NB4 (cell line): Measurements from ENCODE around the gene GDPD5.
A peak's percentile ranks its signal among the peaks of the same experiment; 100 is the strongest.

Source experiments
- DNase-seq: peaks from one replicate; pipeline ENCODE4 v3.0.0; 2010; ENCODE audit warnings: low read depth
- H3K4me3 ChIP-seq: one replicate; pipeline ENCODE4 v1.5.1; 2011; ENCODE audit warnings: mild to moderate bottlenecking, low read depth, low read length, moderate library complexity
- CTCF ChIP-seq: IDR thresholded peaks from one replicate; pipeline ENCODE4 v1.5.1; 2012; ENCODE audit warnings: low read depth, low read length
- MAX ChIP-seq: IDR thresholded peaks from 2 replicates; pipeline ENCODE4 v1.6.1; 2011; ENCODE audit warnings: low read depth, low read length
- MYC ChIP-seq: IDR thresholded peaks from 2 replicates; pipeline ENCODE4 v1.6.1; 2011; ENCODE audit warnings: low read depth, low read length
- POLR2A ChIP-seq: IDR thresholded peaks from 2 replicates; pipeline ENCODE4 v1.6.1; 2011; ENCODE audit warnings: mild to moderate bottlenecking; ENCODE audit not compliant: insufficient read length; ENCODE audit errors: extremely low read depth

GDPD5 gene

GRCh38 chr11:75394085-75394840, 131.5 kb downstream of the GDPD5 start:
- no peak for TF ChIP-seq MAX
- TF ChIP-seq POLR2A = no peak
- TF ChIP-seq MYC = no peak
- no peak for TF ChIP-seq CTCF
- no peak for DNase-seq
- H3K4me3 ChIP-seq = no peak overlapping the region

GRCh38 chr11:75389925-75390324, 135.8 kb downstream of the GDPD5 start:
- DNase-seq = no peak
- TF ChIP-seq POLR2A = no peak
- TF ChIP-seq MAX = no peak
- no peak for TF ChIP-seq MYC
- TF ChIP-seq CTCF = no peak

GRCh38 chr11:75389276-75389605, 136.5 kb downstream of the GDPD5 start:
- no peak for DNase-seq
- TF ChIP-seq CTCF (no peak), POLR2A (no peak), MYC (no peak), MAX (no peak)
- no peak overlapping the region for H3K4me3 ChIP-seq

More at GRCh38 chr11:75389925-75390324, 135.8 kb downstream of the GDPD5 start:
- H3K4me3 ChIP-seq = no peak overlapping the region

- TF ChIP-seq POLR2A = no peak
- TF ChIP-seq MAX = peak; percentile 81
- TF ChIP-seq MYC = peak; percentile 60; the same call in 1 of the 2 replicates
- TF ChIP-seq CTCF = peak; percentile 85
- H3K4me3 ChIP-seq = no peak overlapping the region
- peak; percentile 86 for DNase-seq
Measured at GRCh38 chr11:75388386-75389275, 137.1 kb downstream of the GDPD5 start.

- no peak for TF ChIP-seq MAX
- no peak for TF ChIP-seq POLR2A
- TF ChIP-seq MYC = no peak
- TF ChIP-seq CTCF = no peak
- no peak overlapping the region for H3K4me3 ChIP-seq
- DNase-seq = no peak
Measured at GRCh38 chr11:75387736-75388294, 137.9 kb downstream of the GDPD5 start.
